ENCODE results near the gene DLG2.

Gene DLG2

DNA sequence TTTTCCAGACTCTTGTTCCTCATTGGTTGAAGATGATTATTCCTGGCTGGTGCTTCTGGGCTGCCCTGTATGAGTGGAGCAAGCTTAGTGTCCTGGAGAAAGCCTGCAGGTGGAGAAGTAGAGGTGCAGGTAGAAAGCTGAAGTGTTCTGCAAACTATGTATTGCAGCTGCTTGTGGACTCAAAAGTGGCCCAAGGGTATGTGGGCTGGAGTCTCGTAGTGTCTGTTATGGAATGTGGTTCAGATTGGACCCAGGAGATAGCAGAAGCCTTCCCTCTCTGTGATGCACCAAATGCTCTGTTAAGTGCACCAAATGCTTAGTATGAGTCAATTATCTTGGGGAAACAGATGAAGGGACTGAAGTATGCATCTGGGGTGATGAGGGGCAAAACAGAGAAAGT lies 2218.2 kb downstream of the DLG2 start:
- Histone ChIP-seq H2AFZ (ENCODE audit: low read length) (no peak overlapping the region), H3K9me2 (replicated peaks; ENCODE audit: insufficient read depth, low read length) (no peaks in the 10 kb centered on the region), H3K79me2 (ENCODE audit: low read length) (no peaks in the 10 kb centered on the region), H3K9ac (ENCODE audit: low read length) (no peak overlapping the region), H3K4me3 (ENCODE audit: low read length) (no peak overlapping the region), H3K4me2 (ENCODE audit: low read depth, low read length) (no peak overlapping the region), H3K27ac (ENCODE audit: low read length) (no peak overlapping the region), H3K36me3 (replicated peaks; ENCODE audit: insufficient read depth, low read length) (no peaks in the 10 kb centered on the region), H3K9me3 (replicated peaks; ENCODE audit: insufficient read depth, low read length) (no peaks in the 10 kb centered on the region), H3F3A (ENCODE audit: insufficient read depth, low read length) (no peaks in the 10 kb centered on the region), H3K4me1 (ENCODE audit: low read length) (no peaks in the 10 kb centered on the region), H4K20me1 (ENCODE audit: insufficient read depth, low read length) (no peaks in the 10 kb centered on the region), H3K27me3 (replicated peaks; ENCODE audit: insufficient read depth, low read length) (no peaks in the 10 kb centered on the region)
- DNase-seq = no peak
- TF ChIP-seq, protein P1, sequence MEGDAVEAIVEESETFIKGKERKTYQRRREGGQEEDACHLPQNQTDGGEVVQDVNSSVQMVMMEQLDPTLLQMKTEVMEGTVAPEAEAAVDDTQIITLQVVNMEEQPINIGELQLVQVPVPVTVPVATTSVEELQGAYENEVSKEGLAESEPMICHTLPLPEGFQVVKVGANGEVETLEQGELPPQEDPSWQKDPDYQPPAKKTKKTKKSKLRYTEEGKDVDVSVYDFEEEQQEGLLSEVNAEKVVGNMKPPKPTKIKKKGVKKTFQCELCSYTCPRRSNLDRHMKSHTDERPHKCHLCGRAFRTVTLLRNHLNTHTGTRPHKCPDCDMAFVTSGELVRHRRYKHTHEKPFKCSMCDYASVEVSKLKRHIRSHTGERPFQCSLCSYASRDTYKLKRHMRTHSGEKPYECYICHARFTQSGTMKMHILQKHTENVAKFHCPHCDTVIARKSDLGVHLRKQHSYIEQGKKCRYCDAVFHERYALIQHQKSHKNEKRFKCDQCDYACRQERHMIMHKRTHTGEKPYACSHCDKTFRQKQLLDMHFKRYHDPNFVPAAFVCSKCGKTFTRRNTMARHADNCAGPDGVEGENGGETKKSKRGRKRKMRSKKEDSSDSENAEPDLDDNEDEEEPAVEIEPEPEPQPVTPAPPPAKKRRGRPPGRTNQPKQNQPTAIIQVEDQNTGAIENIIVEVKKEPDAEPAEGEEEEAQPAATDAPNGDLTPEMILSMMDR (IDR thresholded peaks at IDR 0.05; ENCODE audit: low read length) = no peak

All from MM.1S (cell line).